B cell (primary cell): ENCODE data around the gene SOX6. TPM values are rescaled to one million over a fixed set of nuclear protein-coding genes. Genes with fewer than 3 reads are reported as not detected.

ENCODE experiments used
- ATAC-seq: fragments of 200-7000 bp; cut with Tn5 transposase; one replicate; pipeline ENCODE4 v1.10.0; 2021; ENCODE audit warnings: low read depth, mild to moderate bottlenecking, moderate number of reproducible peaks, moderate library complexity
- CTCF ChIA-PET: fragments of 350-600 bp; sonication (Branson Sonifier 250); formaldehyde crosslinking; loops from one replicate; lab custom pipeline; 2021; ENCODE audit warnings: antibody characterized with exemption, inconsistent platforms; lab: Charles Lee
- POLR2A ChIA-PET: fragments of 350-600 bp; sonication (Branson Sonifier 250); formaldehyde crosslinking; loops from one replicate; lab custom pipeline; 2021; ENCODE audit warnings: antibody characterized with exemption; lab: Charles Lee
- DNase-seq: peaks from one replicate; pipeline ENCODE4 v3.0.0; 2013
- H2AFZ ChIP-seq: 2 replicates; pipeline ENCODE4 v1.6.1; 2012; ENCODE audit warnings: mild to moderate bottlenecking, low read depth, low read length; ENCODE audit not compliant: insufficient read depth, poor library complexity, severe bottlenecking
- H3K27ac ChIP-seq, 2 donors: 1 replicate in 1 of 2; 2 replicates in 1 of 2; pipeline ENCODE4 v1.5.1; 2012 to 2013; ENCODE audit warnings: low read length in 2 of 2, mild to moderate bottlenecking in 2 of 2, moderate library complexity in 1 of 2
- H3K27me3 ChIP-seq, 4 experiments: fragments of 200-600 bp in 1 of 4; sonication (generic) in 1 of 4; replicated peaks in 1 of 4; 1 replicate in 2 of 4; 2 replicates in 2 of 4; pipeline versions ENCODE4 v1.6.1 to v1.7.0; 2013 to 2016; ENCODE audit warnings: low read length in 3 of 4, mild to moderate bottlenecking in 2 of 4, mixed read lengths in 1 of 4, moderate library complexity in 1 of 4; ENCODE audit not compliant: insufficient read depth in 4 of 4, control insufficient read depth in 3 of 4; ENCODE audit errors: control extremely low read depth in 1 of 4
- H3K36me3 ChIP-seq, 2 experiments: replicated peaks in 1 of 2; 1 replicate in 1 of 2; 2 replicates in 1 of 2; pipeline versions ENCODE4 v1.6.1 to v1.7.1; 2013; ENCODE audit warnings: low read length in 1 of 2; ENCODE audit not compliant: insufficient read depth in 2 of 2, control insufficient read depth in 1 of 2; ENCODE audit errors: control extremely low read depth in 1 of 2, extremely low read depth in 1 of 2
- H3K4me1 ChIP-seq, 2 donors: fragments of 200-600 bp in 1 of 2; sonication (generic) in 1 of 2; 1 replicate in 1 of 2; 2 replicates in 1 of 2; pipeline versions ENCODE4 v1.5.1 to v1.6.1; 2013 to 2017; ENCODE audit warnings: low read length in 2 of 2; ENCODE audit not compliant: control insufficient read depth in 2 of 2, insufficient read depth in 2 of 2
- H3K4me2 ChIP-seq: replicated peaks from 2 replicates; pipeline ENCODE3; 2012; ENCODE audit warnings: mild to moderate bottlenecking, low read depth, low read length; ENCODE audit not compliant: poor library complexity, severe bottlenecking
- H3K4me3 ChIP-seq, 5 experiments: fragments of 200-600 bp in 1 of 5; sonication (generic) in 1 of 5; 1 replicate in 3 of 5; 2 replicates in 2 of 5; pipeline versions ENCODE4 v1.5.1 to v1.7.0; 2011 to 2016; ENCODE audit warnings: low read length in 4 of 5, mild to moderate bottlenecking in 4 of 5, low read depth in 2 of 5, control low read depth in 1 of 5, moderate library complexity in 1 of 5; ENCODE audit not compliant: insufficient read depth in 1 of 5; ENCODE audit errors: control extremely low read depth in 1 of 5, extremely low read depth in 1 of 5
- H3K79me2 ChIP-seq: fragments of 200-600 bp; sonication (generic); one replicate; pipeline ENCODE4 v1.6.0; 2016; ENCODE audit warnings: low read length; ENCODE audit not compliant: control insufficient read depth, insufficient read depth
- H3K9ac ChIP-seq: fragments of 200-600 bp; sonication (generic); 2 replicates; pipeline ENCODE4 v1.6.1; 2017; ENCODE audit warnings: mild to moderate bottlenecking, low read length, moderate library complexity
- H3K9me3 ChIP-seq, 3 donors: one replicate each; pipeline versions ENCODE4 v1.6.1 to v1.7.1; 2013; ENCODE audit warnings: low read length in 2 of 3; ENCODE audit not compliant: control insufficient read depth in 2 of 3, insufficient read depth in 1 of 3; ENCODE audit errors: control extremely low read depth in 1 of 3
- H4K20me1 ChIP-seq: 2 replicates; pipeline ENCODE4 v1.6.0; 2012; ENCODE audit warnings: mild to moderate bottlenecking, low read length; ENCODE audit not compliant: insufficient read depth, control insufficient read depth, poor library complexity, severe bottlenecking
- H3K27ac Mint-ChIP-seq: one replicate; pipeline ENCODE4 v1.8.0; 2021; ENCODE audit warnings: mixed read lengths
- H3K27me3 Mint-ChIP-seq: one replicate; pipeline ENCODE4 v1.8.0; 2021; ENCODE audit warnings: mixed read lengths
- H3K4me1 Mint-ChIP-seq: one replicate; pipeline ENCODE4 v1.8.0; 2021; ENCODE audit warnings: mixed read lengths
- H3K4me3 Mint-ChIP-seq: one replicate; pipeline ENCODE4 v1.8.0; 2021; ENCODE audit warnings: mixed read lengths
- H3K9me3 Mint-ChIP-seq: one replicate; pipeline ENCODE4 v1.8.0; 2022; ENCODE audit warnings: mixed read lengths; ENCODE audit not compliant: insufficient read depth
- EZH2 ChIP-seq: IDR thresholded peaks from 2 replicates; pipeline ENCODE4 v1.6.1; 2012; ENCODE audit warnings: borderline replicate concordance, low read depth, mild to moderate bottlenecking, moderate library complexity, low read length; ENCODE audit not compliant: insufficient read depth, poor library complexity, severe bottlenecking
- WGBS: methylation state at CpG from one replicate; pipeline ENCODE4 v1.1.5; 2013; ENCODE audit warnings: missing lambda C conversion rate; ENCODE audit not compliant: insufficient coverage; 5-methylcytosine and 5-hydroxymethylcytosine counted together
- intact Hi-C: fragments of 100-400 bp; cut with micrococcal nuclease; formaldehyde crosslinking; loops from one replicate; pipeline ENCODE4 v1.10.0; 2022
- polyA plus RNA-seq: library from polyadenylated mRNA; depleted of rRNA; stranded (reverse); fragments of >200 nt; gene quantifications from 2 replicates; pipeline ENCODE4 v1.2.3, GENCODE V29; 2012
- total RNA-seq, 2 donors: library from RNA; stranded (reverse); fragments of 120-200 nt in 1 of 2; gene quantifications; 1 replicate in 1 of 2; 2 replicates in 1 of 2; pipeline versions ENCODE4 v1.2.3 to v1.2.4, GENCODE V29; 2013 to 2022
- TF ChIP-seq, protein P1 (sequence below): fragments of 200-600 bp; IDR thresholded peaks from one replicate; pipeline ENCODE4 v1.8.0; 2022; ENCODE audit warnings: antibody characterized with exemption, mild to moderate bottlenecking

SOX6 gene
- total and polyA plus RNA-seq, 2 donors (not counting 1 experiment from before 2014, with no cell fraction given), result not detected

DNA sequence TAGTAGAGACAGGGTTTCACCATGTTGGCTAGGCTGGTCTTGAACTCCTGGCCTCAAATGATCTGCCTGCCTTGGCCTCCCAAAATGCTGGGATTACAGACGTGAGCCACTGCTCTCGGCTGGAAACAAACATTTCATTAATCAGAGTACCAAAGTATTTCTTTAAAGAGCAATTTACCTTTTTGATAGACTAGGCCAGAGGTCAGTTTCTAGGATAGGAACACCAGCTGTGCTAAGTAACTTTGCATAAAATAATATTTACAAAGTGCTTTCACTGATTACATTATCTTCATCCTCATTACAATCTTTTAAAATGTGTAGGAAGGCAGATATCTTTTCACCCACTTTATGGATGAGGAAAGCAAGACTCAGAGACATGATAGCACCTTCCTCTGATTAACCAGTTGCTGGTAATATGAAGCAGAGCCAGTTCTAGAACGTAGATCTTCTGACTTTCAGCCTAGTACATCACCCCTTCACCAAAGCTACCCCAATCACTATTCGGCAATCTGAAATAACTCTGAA lies 355.2 kb downstream of the SOX6 start:
- ATAC-seq (no peak), DNase-seq (no peak)
- ChIA-PET POLR2A (no interaction called here), CTCF (no interaction called here)
- Histone ChIP-seq H3K4me3 (no peak overlapping the region), H3K4me2 (no peak overlapping the region), H3K9ac (no peak overlapping the region), H3K4me1 (no peaks in the 10 kb centered on the region), H3K36me3 (no peaks in the 10 kb centered on the region), H3K79me2 (no peaks in the 10 kb centered on the region), H3K9me3 (no peaks in the 10 kb centered on the region), H4K20me1 (no peaks in the 10 kb centered on the region), H3K27ac (no peak overlapping the region), H2AFZ (no peak overlapping the region), H3K27me3 (no peaks in the 10 kb centered on the region)
- intact Hi-C loops, result no loop called here
- 94% methylated on average over 2 of the region's 4 CpGs for WGBS
- TF ChIP-seq, protein P1, sequence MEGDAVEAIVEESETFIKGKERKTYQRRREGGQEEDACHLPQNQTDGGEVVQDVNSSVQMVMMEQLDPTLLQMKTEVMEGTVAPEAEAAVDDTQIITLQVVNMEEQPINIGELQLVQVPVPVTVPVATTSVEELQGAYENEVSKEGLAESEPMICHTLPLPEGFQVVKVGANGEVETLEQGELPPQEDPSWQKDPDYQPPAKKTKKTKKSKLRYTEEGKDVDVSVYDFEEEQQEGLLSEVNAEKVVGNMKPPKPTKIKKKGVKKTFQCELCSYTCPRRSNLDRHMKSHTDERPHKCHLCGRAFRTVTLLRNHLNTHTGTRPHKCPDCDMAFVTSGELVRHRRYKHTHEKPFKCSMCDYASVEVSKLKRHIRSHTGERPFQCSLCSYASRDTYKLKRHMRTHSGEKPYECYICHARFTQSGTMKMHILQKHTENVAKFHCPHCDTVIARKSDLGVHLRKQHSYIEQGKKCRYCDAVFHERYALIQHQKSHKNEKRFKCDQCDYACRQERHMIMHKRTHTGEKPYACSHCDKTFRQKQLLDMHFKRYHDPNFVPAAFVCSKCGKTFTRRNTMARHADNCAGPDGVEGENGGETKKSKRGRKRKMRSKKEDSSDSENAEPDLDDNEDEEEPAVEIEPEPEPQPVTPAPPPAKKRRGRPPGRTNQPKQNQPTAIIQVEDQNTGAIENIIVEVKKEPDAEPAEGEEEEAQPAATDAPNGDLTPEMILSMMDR, result no peak
- no peak for TF ChIP-seq EZH2
- Mint-ChIP-seq H3K4me3 (no peak overlapping the region), H3K27me3 (no peaks in the 10 kb centered on the region), H3K4me1 (no peaks in the 10 kb centered on the region), H3K27ac (no peak overlapping the region), H3K9me3 (peaks cover 2% of the 10 kb centered on the region)

DNA sequence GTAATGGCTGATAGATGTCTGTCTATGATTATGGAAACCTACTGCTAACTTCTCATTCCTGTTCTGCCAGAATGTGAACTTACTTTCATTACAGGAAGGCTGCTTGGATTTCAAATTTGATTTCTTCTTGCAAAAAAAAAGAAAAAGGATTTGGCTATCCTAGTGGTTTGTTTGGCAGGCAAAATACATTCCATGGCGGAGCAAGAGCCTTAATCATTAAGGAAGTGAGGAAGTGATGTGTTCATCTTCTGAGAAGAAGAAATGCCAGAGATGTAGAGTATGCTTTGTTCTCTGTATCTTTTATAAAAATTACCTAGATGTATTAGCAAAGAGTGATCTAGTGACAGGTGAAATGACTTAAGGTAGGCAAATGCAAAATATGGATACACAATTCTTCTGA lies 356.3 kb downstream of the SOX6 start:
- Histone ChIP-seq H3K4me1 (no peaks in the 10 kb centered on the region), H3K4me3 (no peak overlapping the region), H3K9ac (no peak overlapping the region), H3K79me2 (no peaks in the 10 kb centered on the region), H3K27ac (no peak overlapping the region), H3K4me2 (no peak overlapping the region), H3K9me3 (no peaks in the 10 kb centered on the region), H3K36me3 (no peaks in the 10 kb centered on the region), H4K20me1 (no peaks in the 10 kb centered on the region), H3K27me3 (no peaks in the 10 kb centered on the region), H2AFZ (no peak overlapping the region)
- DNase-seq, result no peak
- intact Hi-C loops, result no loop called here
- ChIA-PET POLR2A (no interaction called here), CTCF (no interaction called here)
- Mint-ChIP-seq H3K27ac (no peak overlapping the region), H3K4me1 (no peaks in the 10 kb centered on the region), H3K9me3 (peaks cover 2% of the 10 kb centered on the region), H3K4me3 (no peak overlapping the region), H3K27me3 (no peaks in the 10 kb centered on the region)
- ATAC-seq, result no peak
- TF ChIP-seq, protein P1, result no peak
- TF ChIP-seq EZH2, result no peak
- WGBS, result no CpG with 5 or more reads among the region's 1 CpG
